Measurements from ENCODE around the gene PLXNB1. TPM values are rescaled to one million over a fixed set of nuclear protein-coding genes. Genes with fewer than 3 reads are reported as not detected.

Gene PLXNB1
- total and polyA plus RNA-seq, 12 donors, result 27.7 to 135 (median 32.4) TPM

DNA sequence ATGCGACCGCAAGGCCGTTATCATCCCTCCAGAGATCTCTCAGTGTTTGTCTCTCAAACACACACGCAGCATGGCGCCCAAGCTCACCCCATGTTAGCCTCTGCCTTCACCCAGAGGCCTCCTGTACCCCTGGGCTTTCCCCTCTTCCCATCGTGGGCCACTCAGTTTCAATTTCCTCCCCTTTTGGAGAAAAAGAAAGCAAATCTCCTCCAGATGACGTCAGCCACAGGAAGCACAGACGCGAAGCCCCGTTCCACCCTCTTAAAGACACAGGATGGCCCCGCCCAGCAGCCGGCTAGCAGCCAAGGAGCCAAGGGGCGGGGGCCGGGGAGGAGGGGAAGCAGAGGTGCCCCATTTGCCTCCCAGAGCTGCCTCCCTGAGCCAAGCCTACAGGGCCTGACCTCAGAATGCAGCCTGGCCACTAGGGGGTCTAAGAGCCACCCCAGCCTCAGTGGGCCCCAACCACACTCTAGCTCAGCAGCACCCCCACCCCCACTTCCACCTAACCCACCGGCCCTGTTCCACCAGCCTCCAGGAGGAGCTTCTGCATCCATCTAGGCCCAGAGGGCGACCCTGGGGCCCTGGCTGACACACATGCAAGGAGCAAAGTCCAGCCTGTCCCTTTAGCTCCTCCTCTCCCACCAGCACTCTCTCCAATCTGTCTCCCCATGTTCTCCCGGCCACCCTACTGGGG is 43.2 kb upstream of the PLXNB1 start:
- peak; percentile 92 to 95 for DNase-seq
- WGBS, 2 donors, result 8 to 9% methylated on average over 17 of the region's 17 CpGs
- Histone ChIP-seq H3K4me1 (peaks cover 12 to 71% (median 60%) of the 10 kb centered on the region in 9 donors), H3K27me3 (no peaks in the 10 kb centered on the region), H3K36me3 (peaks cover 0 to 56% (median 6%) of the 10 kb centered on the region in 9 donors), H3K4me3 (peak overlapping the region; percentile 58 to 81 (median 64)), H3K9me3 (no peaks in the 10 kb centered on the region), H3K27ac (peak overlapping the region; percentile 89 to 99 (median 95))
- ATAC-seq, result peak; percentile 92 to 95 (median 94)
- TF ChIP-seq, protein P1, sequence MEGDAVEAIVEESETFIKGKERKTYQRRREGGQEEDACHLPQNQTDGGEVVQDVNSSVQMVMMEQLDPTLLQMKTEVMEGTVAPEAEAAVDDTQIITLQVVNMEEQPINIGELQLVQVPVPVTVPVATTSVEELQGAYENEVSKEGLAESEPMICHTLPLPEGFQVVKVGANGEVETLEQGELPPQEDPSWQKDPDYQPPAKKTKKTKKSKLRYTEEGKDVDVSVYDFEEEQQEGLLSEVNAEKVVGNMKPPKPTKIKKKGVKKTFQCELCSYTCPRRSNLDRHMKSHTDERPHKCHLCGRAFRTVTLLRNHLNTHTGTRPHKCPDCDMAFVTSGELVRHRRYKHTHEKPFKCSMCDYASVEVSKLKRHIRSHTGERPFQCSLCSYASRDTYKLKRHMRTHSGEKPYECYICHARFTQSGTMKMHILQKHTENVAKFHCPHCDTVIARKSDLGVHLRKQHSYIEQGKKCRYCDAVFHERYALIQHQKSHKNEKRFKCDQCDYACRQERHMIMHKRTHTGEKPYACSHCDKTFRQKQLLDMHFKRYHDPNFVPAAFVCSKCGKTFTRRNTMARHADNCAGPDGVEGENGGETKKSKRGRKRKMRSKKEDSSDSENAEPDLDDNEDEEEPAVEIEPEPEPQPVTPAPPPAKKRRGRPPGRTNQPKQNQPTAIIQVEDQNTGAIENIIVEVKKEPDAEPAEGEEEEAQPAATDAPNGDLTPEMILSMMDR (IDR thresholded peaks at IDR 0.05), result peak in 8 of 9 donors; percentile 24 to 66 (median 44)
- intact Hi-C loops (cut with DNase I), result loop anchor here in 2 of 10 donors (2.0 kb wide), 2 partner anchors 30 to 32 kb away; partner anchors contain the start of gene SHISA5 (in 1 of the 2)

DNA sequence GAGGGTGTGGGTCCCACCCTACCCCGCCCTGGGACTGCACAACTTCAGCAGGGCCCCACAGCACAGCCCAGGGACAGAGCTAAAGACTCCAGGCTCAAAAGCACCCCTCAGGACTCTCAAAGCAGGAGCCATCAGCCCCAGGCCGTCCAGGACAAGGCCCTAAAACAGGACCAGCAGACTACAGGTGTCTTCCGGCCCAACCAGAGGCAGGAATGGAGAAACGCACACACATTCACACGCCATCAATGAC is 42.7 kb upstream of the PLXNB1 start:
- Histone ChIP-seq H3K4me3 (peak overlapping the region; percentile 58 to 81 (median 64)), H3K4me1 (peaks cover 12 to 72% (median 60%) of the 10 kb centered on the region in 9 donors), H3K9me3 (no peaks in the 10 kb centered on the region), H3K27ac (peak overlapping the region; percentile 89 to 99 (median 95)), H3K36me3 (peaks cover 0 to 56% (median 6%) of the 10 kb centered on the region in 9 donors), H3K27me3 (no peaks in the 10 kb centered on the region)
- DNase-seq (peak; percentile 24 to 27), ATAC-seq (peak; percentile 26 to 61 (median 48))
- TF ChIP-seq, protein P1 (IDR thresholded peaks at IDR 0.05), result no peak
- 5 to 10% methylated on average over 5 of the region's 5 CpGs for WGBS, 2 donors
- intact Hi-C loops (cut with DNase I), result loop anchor here in 2 of 10 donors (2.0 kb wide), 2 partner anchors 30 to 32 kb away; partner anchors contain the start of gene SHISA5 (in 1 of the 2)

DNA sequence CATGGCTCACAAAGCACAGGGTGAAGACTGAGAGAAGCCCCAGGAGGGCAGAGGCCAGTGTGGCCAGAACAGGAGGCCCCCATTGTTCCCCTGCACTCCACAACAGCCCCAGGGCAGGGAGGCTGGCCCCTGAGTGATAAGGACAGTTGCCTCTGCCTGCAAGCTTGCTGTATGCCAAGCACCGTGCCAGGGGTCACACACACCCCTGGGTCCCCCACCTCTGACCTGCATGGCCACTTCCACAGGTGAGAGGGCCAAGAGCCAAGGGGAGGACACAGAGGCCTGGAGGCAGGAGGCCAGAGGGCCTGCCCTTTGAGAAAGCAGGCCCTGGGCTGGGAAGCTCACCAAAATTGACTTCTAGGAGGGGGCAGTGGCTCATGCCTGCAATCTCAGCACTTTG is 40.4 kb upstream of the PLXNB1 start:
- intact Hi-C loops (cut with DNase I), result no loop called here

More for the DNA sequence above, 40.4 kb upstream of the PLXNB1 start:
- DNase-seq (no peak), ATAC-seq (no peak)
- 57 to 67% methylated on average over 1 of the region's 1 CpG for WGBS, 2 donors
- Histone ChIP-seq H3K9me3 (no peaks in the 10 kb centered on the region), H3K27me3 (no peaks in the 10 kb centered on the region), H3K27ac (peak overlapping the region in 6 of 10 donors; percentile 89 to 99 (median 94)), H3K4me3 (peak overlapping the region in 2 of 10 donors; percentile 3 to 4), H3K36me3 (peaks cover 0 to 49% (median 6%) of the 10 kb centered on the region in 9 donors), H3K4me1 (peaks cover 24 to 87% (median 75%) of the 10 kb centered on the region in 9 donors)
- TF ChIP-seq, protein P1 (IDR thresholded peaks at IDR 0.05), result no peak

All from heart right ventricle (tissue), 16 donors.